Gastrocnemius medialis (tissue), 4 donors: ENCODE data around the gene PGAM5.

Experiments used
- POLR2A ChIP-seq, 2 donors: fragments of 450-650 bp; IDR thresholded peaks; one replicate each; pipeline ENCODE4 v1.6.1; 2017; ENCODE audit warnings: antibody characterized with exemption in 2 of 2, mild to moderate bottlenecking in 2 of 2, moderate library complexity in 2 of 2
- TF ChIP-seq, protein P1 (sequence below), 5 experiments: fragments of 450-650 bp in 3 of 5; fragments of 200-600 bp in 2 of 5; sonication (generic) in 2 of 5; IDR thresholded peaks in 4 of 5; conservative IDR thresholded peaks in 1 of 5; 1 replicate in 4 of 5; 2 replicates in 1 of 5; pipeline ENCODE4 v1.5.1; 2016 to 2019; ENCODE audit warnings: antibody characterized with exemption in 5 of 5, mild to moderate bottlenecking in 3 of 5, moderate library complexity in 3 of 5

DNA sequence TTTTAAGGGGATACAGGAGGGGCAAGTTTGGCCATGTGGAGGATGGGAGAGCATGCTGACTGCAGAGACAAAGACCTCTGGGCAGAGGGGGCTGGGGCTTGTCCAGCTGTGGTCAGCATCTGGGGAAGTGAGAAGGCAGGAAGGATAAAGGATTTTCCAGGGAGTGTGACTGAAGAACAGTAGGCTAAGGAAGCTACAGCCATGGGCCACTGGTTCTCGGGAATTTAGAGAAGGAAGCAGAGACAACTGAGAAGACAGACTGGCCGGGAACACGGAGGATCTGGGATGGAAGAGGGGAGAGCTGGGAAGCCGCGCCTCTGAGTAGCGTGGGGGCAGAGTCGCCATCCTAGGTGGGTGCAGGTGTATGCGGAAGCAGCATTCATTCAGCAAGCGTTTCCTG lies 7.0 kb upstream of the PGAM5 start:
- TF ChIP-seq, protein P1, sequence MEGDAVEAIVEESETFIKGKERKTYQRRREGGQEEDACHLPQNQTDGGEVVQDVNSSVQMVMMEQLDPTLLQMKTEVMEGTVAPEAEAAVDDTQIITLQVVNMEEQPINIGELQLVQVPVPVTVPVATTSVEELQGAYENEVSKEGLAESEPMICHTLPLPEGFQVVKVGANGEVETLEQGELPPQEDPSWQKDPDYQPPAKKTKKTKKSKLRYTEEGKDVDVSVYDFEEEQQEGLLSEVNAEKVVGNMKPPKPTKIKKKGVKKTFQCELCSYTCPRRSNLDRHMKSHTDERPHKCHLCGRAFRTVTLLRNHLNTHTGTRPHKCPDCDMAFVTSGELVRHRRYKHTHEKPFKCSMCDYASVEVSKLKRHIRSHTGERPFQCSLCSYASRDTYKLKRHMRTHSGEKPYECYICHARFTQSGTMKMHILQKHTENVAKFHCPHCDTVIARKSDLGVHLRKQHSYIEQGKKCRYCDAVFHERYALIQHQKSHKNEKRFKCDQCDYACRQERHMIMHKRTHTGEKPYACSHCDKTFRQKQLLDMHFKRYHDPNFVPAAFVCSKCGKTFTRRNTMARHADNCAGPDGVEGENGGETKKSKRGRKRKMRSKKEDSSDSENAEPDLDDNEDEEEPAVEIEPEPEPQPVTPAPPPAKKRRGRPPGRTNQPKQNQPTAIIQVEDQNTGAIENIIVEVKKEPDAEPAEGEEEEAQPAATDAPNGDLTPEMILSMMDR (IDR thresholded peaks at IDR 0.05 in 4 of 5, conservative IDR thresholded peaks at IDR 0.05 in 1 of 5) = no peak
- no peak for TF ChIP-seq POLR2A (IDR thresholded peaks at IDR 0.05)
